D721Med (cell line): ENCODE results near the gene XIRP1.

Source experiments
- DNase-seq: peaks from one replicate; pipeline ENCODE4 v3.0.0; 2011; ENCODE audit warnings: low spot score; ENCODE audit not compliant: insufficient read length
- FAIRE-seq: peaks from 2 replicates; lab custom pipeline; 2011; peaks lifted over from hg19 to GRCh38; lab: Jason Lieb, UNC
- TF ChIP-seq, protein P1 (sequence below): IDR thresholded peaks from 2 replicates; pipeline ENCODE4 v1.5.1; 2012; ENCODE audit warnings: mild to moderate bottlenecking, control low read depth; ENCODE audit not compliant: insufficient read depth; ENCODE audit errors: missing control alignments

XIRP1 gene

DNA sequence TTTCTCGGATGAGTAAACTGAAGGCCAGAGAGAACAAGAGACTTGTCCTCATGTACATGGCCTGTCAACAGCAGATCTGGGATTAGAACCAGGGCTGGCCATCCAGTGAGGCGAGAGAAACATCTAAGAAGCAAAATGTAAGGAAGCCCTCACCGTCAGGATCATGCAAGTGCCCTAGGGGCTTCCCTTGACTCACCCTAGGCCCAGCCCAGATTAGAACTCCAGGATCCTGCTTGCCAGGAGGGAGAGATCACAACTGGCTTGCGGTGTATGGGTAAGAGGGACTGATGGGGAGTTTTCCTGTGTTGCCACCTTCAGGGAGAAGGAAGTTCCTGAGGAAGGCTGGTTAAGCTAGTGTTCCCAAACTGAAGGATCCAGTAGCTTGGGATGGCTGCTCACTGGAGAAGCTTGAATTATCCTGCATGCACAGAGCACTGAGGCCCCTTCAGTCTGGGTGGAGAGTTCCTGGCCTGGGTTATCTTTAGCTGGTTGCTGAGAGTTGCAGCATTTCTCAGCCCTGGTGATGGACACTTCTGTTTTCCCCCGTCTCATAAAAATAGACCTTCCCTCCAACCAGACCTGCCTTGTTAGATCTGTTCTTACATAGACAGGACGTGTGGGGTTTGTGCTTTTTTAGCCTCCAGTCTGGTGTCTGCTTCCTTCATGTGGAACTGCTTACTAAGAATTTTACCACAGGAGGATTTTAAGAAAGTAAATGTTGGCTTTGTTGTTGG is 28.2 kb upstream of the XIRP1 start:
- DNase-seq (no peak), FAIRE-seq (no peak)
- TF ChIP-seq, protein P1, sequence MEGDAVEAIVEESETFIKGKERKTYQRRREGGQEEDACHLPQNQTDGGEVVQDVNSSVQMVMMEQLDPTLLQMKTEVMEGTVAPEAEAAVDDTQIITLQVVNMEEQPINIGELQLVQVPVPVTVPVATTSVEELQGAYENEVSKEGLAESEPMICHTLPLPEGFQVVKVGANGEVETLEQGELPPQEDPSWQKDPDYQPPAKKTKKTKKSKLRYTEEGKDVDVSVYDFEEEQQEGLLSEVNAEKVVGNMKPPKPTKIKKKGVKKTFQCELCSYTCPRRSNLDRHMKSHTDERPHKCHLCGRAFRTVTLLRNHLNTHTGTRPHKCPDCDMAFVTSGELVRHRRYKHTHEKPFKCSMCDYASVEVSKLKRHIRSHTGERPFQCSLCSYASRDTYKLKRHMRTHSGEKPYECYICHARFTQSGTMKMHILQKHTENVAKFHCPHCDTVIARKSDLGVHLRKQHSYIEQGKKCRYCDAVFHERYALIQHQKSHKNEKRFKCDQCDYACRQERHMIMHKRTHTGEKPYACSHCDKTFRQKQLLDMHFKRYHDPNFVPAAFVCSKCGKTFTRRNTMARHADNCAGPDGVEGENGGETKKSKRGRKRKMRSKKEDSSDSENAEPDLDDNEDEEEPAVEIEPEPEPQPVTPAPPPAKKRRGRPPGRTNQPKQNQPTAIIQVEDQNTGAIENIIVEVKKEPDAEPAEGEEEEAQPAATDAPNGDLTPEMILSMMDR: no peak

DNA sequence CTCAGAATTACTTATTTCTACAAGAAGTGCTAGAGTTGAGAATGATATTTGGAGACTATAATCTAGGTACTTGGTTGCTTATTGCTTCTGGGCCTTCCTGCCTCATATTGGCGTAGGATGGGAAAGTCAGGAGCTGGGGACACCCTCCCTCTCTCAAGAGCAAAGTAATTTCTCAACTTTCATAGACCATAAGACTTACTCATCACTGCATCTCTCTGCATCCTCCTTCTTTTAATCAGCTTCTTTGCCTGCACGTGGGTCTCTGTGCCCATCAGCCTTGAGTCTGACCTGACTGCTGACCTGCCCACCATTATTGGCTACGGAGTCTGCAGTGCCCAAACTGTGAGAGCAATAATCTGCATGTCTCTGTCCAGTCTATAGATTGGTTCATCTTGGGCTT is 27.3 kb upstream of the XIRP1 start:
- FAIRE-seq (no peak), DNase-seq (no peak)
- TF ChIP-seq, protein P1: no peak

DNA sequence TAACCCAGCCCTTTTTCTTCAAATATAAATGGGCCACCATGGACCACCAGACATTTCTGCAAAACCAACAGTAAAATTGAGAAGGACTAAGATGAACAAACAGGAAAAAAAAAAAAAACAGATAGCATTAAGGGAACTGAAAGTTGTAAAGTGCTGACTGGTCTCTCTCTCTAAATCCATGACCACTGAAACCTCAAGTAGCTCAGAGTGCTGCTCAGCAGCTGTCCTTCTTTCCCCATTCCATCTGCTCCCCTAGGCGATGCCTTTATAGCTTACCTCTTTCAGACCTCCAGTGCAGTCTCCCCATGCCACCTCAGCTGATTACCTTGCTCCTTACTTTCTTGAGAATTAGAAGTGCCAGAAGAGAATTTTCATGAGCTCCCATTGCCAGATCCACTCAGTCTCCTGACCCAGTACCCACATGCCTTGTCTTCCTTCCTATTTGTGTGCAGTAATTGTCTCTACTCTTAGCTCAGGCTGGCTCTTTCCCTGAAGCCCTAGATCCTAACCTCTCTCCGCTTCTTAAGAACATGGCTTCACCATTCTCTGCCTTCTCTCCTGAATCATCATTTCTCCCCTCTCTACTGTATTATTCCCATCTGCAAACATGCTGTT is 23.9 kb upstream of the XIRP1 start:
- FAIRE-seq (no peak), DNase-seq (no peak)
- TF ChIP-seq, protein P1: no peak

DNA sequence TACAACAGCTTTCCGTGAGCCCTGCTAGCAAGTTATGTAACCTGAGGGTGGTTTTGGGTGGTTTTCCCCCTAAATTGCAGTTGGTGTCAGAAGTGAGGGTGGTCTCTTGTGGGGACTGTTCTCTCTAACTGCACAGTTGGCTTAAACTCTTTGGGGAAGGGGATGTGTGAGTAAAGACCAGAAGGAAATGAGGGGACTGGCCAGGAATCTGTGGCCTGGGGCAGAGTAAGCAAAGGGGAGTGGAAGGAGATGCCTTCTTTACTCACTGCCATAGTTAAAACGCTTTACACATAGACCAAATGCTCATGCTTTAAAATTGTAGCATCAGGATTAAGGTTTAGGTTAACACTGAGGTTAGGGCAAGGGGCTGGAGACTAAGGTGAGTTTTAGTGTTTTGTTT is 21.2 kb upstream of the XIRP1 start:
- TF ChIP-seq, protein P1: no peak
- FAIRE-seq (no peak), DNase-seq (no peak)

DNA sequence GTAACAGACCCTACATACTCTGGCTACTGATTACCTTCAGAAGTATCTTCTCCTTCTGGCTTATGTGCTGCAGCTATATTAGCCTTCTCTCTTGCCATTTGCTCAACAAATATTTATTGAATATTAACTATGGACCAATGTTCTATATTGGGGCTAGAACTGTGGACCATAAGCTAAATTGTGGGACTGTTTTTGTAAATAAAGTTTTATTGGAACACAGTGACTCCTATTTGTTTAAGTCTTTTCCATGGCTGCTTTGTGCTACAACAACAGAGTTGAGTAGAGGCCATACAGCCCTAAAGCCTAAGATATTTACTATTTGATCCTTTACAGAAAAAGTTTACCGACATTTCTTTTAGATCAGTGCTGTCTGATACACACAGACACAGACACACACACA is 20.3 kb upstream of the XIRP1 start:
- no peak for DNase-seq
- TF ChIP-seq, protein P1: no peak
- FAIRE-seq: no peak

DNA sequence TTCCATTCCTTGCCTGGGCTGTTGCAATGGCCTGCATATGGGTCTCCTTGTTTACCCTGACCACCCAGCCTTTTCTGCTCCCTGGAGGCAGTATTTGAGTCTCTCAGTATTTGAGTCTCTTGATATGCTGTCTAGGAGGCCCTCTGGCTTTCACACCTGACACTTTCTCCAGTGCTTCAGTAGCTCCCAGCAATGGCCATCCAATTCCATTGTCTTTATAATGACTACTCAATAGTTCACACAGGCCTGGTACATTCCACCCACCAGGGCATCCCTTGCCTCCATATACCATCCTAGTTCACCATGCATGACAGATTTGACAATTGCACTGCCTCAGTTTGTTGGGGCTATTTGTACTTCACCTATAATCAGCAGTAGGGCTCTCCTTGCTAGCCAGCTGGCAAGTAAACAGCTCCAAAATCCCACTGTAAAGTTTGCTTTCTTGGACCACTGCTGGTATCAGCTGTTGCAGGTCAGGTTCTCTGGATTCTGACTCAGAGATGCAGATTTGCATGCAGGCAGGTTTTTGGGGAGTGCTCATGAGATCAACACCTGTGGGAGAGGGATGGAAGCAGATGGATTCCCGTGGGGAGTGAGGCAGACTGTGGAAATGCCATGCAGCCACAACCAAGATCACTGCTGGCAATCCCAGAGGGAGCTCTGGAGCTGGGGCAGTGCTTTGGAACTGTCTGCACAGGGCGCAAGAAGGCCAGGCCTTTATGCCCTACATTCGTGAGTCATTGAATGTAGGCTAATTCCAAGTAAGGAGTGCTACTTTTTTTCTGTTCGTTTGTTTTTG is 19.1 kb upstream of the XIRP1 start:
- TF ChIP-seq, protein P1: no peak
- FAIRE-seq (no peak), DNase-seq (no peak)

DNA sequence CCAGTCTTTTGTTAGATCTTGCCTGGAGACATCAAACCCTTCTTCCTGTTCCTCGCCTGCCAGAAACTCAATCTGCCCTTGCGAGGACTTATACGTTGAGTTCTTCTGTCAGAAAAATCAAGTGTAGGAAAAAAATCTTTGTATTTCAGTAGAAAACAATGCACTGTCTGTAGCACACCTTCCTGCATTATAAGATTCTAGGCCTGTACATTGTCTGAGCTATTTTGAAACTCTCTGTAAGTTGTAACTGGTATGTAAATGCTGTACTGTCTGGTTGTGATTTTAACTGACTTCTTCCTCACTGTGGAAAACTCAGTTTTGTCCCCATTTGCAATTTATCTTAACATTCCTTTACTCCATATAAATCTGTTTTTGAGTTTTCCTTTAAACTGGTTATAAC is 17.7 kb upstream of the XIRP1 start:
- TF ChIP-seq, protein P1: no peak
- no peak for FAIRE-seq
- DNase-seq: no peak
